ENCODE measurements around the gene IZUMO2. TPM values are rescaled to one million over a fixed set of nuclear protein-coding genes. Genes with fewer than 3 reads are reported as not detected.

The IZUMO2 gene
- total RNA-seq, 2 donors from 2014 or later = not detected

DNA sequence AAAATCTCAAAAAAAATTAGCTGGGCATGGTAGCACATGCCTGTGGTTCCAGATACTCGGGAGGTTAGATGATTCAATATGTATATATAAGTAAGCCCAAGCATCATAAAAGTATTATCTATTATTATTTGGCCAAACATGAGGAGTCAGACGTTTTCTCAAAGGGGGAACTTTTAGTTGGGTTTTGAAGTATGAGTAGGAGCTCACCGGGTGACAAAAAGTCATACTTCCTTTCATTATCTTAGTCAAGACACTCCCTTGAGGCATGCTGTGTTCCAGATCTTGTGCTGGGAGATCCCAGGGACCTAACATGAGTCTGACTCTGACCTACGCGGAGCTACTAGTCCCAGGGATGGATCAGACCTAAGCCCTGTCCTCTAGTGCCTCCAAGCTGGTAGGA, 32.1 kb upstream of the IZUMO2 start:
- DNase-seq = no peak
- Mint-ChIP-seq H3K4me3 (no peak overlapping the region), H3K27ac (no peak overlapping the region), H3K27me3 (ENCODE audit: insufficient read depth) (peaks cover 26% of the 10 kb centered on the region), H3K4me1 (no peaks in the 10 kb centered on the region), H3K36me3 (ENCODE audit: low read depth) (no peaks in the 10 kb centered on the region), H3K9me3 (no peaks in the 10 kb centered on the region)
- H3K27ac ChIP-seq (ENCODE audit: low read depth, low read length) = no peak overlapping the region
- H3K4me1 ChIP-seq (ENCODE audit: control insufficient read depth, insufficient read depth, low read length) = no peaks in the 10 kb centered on the region
- 47 to 67% methylated on average over 2 to 4 of the region's 5 CpGs for WGBS, 2 experiments (ENCODE audit: insufficient coverage in 1 of 2, insufficient read length in 1 of 2)
- TF ChIP-seq, protein P1, sequence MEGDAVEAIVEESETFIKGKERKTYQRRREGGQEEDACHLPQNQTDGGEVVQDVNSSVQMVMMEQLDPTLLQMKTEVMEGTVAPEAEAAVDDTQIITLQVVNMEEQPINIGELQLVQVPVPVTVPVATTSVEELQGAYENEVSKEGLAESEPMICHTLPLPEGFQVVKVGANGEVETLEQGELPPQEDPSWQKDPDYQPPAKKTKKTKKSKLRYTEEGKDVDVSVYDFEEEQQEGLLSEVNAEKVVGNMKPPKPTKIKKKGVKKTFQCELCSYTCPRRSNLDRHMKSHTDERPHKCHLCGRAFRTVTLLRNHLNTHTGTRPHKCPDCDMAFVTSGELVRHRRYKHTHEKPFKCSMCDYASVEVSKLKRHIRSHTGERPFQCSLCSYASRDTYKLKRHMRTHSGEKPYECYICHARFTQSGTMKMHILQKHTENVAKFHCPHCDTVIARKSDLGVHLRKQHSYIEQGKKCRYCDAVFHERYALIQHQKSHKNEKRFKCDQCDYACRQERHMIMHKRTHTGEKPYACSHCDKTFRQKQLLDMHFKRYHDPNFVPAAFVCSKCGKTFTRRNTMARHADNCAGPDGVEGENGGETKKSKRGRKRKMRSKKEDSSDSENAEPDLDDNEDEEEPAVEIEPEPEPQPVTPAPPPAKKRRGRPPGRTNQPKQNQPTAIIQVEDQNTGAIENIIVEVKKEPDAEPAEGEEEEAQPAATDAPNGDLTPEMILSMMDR (conservative IDR thresholded peaks at IDR 0.05) = no peak
- no peak overlapping the region for H3K4me3 ChIP-seq (ENCODE audit: low read length)
- H3K36me3 ChIP-seq (ENCODE audit: control insufficient read depth, insufficient read depth, low read length) = no peaks in the 10 kb centered on the region
- peaks cover 37% of the 10 kb centered on the region for H3K9me3 ChIP-seq (ENCODE audit: control insufficient read depth, low read length)
- no peaks in the 10 kb centered on the region for H3K27me3 ChIP-seq (ENCODE audit: control insufficient read depth, insufficient read depth, low read length, poor library complexity, severe bottlenecking)
- H3K9ac ChIP-seq (ENCODE audit: extremely low read depth, low read length, poor library complexity, severe bottlenecking) = no peak overlapping the region

DNA sequence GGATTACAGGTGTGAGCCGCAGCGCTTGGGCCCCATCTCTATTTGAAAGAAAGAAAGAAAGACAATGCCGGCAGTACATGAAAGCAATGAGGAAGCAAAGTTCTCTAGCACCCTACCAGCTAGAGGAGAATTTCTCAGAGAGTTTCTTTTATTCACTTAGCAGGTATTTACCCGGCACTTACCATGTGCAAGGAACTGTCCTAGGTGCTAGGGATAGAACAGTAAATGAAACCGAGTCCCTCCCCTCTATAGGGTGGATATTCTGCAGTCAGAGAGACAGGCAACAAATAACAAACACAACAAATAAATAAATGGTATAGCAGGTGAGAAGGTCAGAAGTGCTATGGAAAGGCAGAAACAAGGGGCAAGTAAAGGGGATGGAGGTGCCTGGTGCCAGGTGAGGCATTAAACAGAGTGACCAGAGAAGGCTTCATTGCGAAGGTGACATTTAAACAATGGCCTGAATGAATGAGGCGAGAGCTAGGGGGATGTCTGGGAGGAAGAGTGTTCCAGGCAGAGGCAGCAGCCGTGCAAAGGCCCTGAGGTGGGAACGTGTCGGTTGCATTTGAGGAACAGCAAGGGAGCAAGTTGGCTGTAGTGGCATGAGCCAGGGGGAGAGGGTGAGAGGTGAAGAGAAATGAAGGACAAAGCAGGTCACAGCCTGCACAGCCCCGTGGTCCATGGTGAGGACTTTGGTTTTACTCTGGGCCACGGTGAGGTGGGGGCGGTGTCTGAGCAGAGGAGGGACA, 29.6 kb upstream of the IZUMO2 start:
- H3K4me3 ChIP-seq (ENCODE audit: low read length) = no peak overlapping the region
- no peaks in the 10 kb centered on the region for H3K36me3 ChIP-seq (ENCODE audit: control insufficient read depth, insufficient read depth, low read length)
- TF ChIP-seq, protein P1 (conservative IDR thresholded peaks at IDR 0.05) = no peak
- peaks cover 46% of the 10 kb centered on the region for H3K9me3 ChIP-seq (ENCODE audit: control insufficient read depth, low read length)
- DNase-seq = no peak
- H3K27me3 Mint-ChIP-seq (ENCODE audit: insufficient read depth) = peaks cover 28% of the 10 kb centered on the region
- H3K27me3 ChIP-seq (ENCODE audit: control insufficient read depth, insufficient read depth, low read length, poor library complexity, severe bottlenecking) = no peaks in the 10 kb centered on the region
- no peak overlapping the region for H3K9ac ChIP-seq (ENCODE audit: extremely low read depth, low read length, poor library complexity, severe bottlenecking)
- 78 to 81% methylated on average over 10 to 13 of the region's 13 CpGs for WGBS, 2 experiments (ENCODE audit: insufficient coverage in 1 of 2, insufficient read length in 1 of 2)
- H3K27ac Mint-ChIP-seq = no peak overlapping the region
- no peaks in the 10 kb centered on the region for H3K4me1 ChIP-seq (ENCODE audit: control insufficient read depth, insufficient read depth, low read length)
- no peak overlapping the region for H3K27ac ChIP-seq (ENCODE audit: low read depth, low read length)
- H3K36me3 Mint-ChIP-seq (ENCODE audit: low read depth) = no peaks in the 10 kb centered on the region
- H3K9me3 Mint-ChIP-seq = no peaks in the 10 kb centered on the region
- H3K4me1 Mint-ChIP-seq = no peaks in the 10 kb centered on the region
- H3K4me3 Mint-ChIP-seq = no peak overlapping the region

DNA sequence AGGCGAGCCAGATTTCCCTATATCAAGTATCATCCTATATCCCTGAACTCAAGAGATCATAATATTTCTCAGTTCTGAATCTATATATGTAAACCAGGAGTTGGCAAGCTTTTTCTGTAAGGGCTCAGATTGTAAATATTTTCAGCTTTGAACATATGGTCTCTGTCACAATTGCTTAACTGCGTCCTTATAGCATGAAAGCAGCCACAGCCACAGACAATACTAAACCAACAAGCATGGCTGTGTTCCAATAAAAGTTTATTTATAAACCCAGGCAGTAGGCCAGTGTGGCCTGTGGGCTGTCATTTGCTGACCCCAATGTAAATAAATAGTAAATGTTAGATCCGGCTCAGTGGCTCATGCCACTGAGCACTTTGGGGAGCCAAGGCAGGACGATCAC, 28.1 kb upstream of the IZUMO2 start:
- WGBS, 2 experiments (ENCODE audit: insufficient coverage in 1 of 2, insufficient read length in 1 of 2) = 81% methylated on average over 3 of the region's 4 CpGs; no CpG with 5 or more reads in 1 of the 2 experiments
- Mint-ChIP-seq H3K9me3 (peaks cover 2% of the 10 kb centered on the region), H3K27ac (no peak overlapping the region), H3K4me1 (no peaks in the 10 kb centered on the region), H3K36me3 (ENCODE audit: low read depth) (no peaks in the 10 kb centered on the region), H3K4me3 (no peak overlapping the region), H3K27me3 (ENCODE audit: insufficient read depth) (peaks cover 18% of the 10 kb centered on the region)
- H3K4me3 ChIP-seq (ENCODE audit: low read length) = no peak overlapping the region
- TF ChIP-seq, protein P1 (conservative IDR thresholded peaks at IDR 0.05) = no peak
- no peak overlapping the region for H3K9ac ChIP-seq (ENCODE audit: extremely low read depth, low read length, poor library complexity, severe bottlenecking)
- no peaks in the 10 kb centered on the region for H3K36me3 ChIP-seq (ENCODE audit: control insufficient read depth, insufficient read depth, low read length)
- H3K9me3 ChIP-seq (ENCODE audit: control insufficient read depth, low read length) = peaks cover 42% of the 10 kb centered on the region
- no peak overlapping the region for H3K27ac ChIP-seq (ENCODE audit: low read depth, low read length)
- no peaks in the 10 kb centered on the region for H3K27me3 ChIP-seq (ENCODE audit: control insufficient read depth, insufficient read depth, low read length, poor library complexity, severe bottlenecking)
- DNase-seq = no peak
- no peaks in the 10 kb centered on the region for H3K4me1 ChIP-seq (ENCODE audit: control insufficient read depth, insufficient read depth, low read length)
